Measurements from ENCODE around the gene TIMM50. TPM values are rescaled to one million over a fixed set of nuclear protein-coding genes. Genes with fewer than 3 reads are reported as not detected.

Gene TIMM50
- total RNA-seq, 2 donors from 2014 or later, result 30.4 to 50.8 TPM

DNA sequence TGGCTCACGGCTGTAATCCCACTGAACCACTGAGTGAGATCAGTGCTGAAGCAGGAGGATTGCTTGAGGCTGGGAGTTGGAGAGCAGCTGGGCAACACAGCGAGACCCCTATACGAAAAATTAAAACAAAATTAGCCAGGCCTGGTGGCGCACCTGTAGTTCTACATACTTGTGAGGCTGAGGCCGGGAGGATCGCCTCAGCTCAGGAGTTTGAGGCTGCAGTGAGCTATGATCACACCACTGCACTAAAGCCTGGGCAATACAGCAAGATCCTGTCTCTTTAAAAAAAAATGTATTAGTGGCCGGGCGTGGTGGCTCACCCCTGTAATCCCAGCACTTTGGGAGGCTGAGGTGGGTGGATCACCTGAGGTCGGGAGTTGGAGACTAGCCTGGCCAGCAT is 28.0 kb downstream of the TIMM50 start:
- H3K36me3 ChIP-seq (replicated peaks in 1 of 2; ENCODE audit: insufficient read depth in 1 of 2, low read depth in 2 of 2), result no peaks in the 10 kb centered on the region
- no peaks in the 10 kb centered on the region for H3K27me3 ChIP-seq
- no peak overlapping the region for H3K27ac ChIP-seq
- ATAC-seq (no peak), DNase-seq (no peak)
- H3K4me1 ChIP-seq, result no peaks in the 10 kb centered on the region
- TF ChIP-seq POLR2A (IDR thresholded peaks at IDR 0.05), result no peak
- no peak for TF ChIP-seq CTCF (IDR thresholded peaks at IDR 0.05)
- H3K9me3 ChIP-seq, result no peaks in the 10 kb centered on the region
- intact Hi-C loops (cut with DNase I), result loop anchor here (5.0 kb wide), 1 partner anchor 149 kb away; the partner anchor contains the start of gene LGALS16
- no peak overlapping the region for H3K4me3 ChIP-seq
- 69 to 77% methylated on average over 9 of the region's 9 CpGs for WGBS, 2 donors

DNA sequence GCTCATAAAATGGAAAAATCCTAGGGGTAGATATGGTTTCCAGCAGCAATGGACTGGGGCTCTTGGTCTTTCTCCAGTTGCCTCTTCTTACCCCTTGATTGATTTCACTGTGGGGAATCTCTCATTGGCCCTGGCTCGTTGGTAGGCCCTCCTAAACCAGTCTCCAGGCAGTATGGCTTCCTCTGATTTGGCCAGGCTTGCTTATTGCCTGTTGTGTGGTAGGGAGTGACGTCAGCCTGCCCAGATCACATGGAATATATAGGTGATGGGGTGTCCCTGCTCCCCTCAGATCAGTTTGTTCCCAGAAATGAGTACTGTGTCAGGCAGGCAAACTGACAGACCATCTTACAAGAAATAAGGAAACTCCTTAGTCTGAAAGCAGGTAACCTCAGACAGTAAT is 28.6 kb downstream of the TIMM50 start:
- H3K27me3 ChIP-seq, result peaks cover 0 to 4% of the 10 kb centered on the region in 2 donors
- TF ChIP-seq POLR2A (IDR thresholded peaks at IDR 0.05), result no peak
- TF ChIP-seq CTCF (IDR thresholded peaks at IDR 0.05), result no peak
- 36 to 44% methylated on average over 1 to 2 of the region's 2 CpGs for WGBS, 2 donors

GRCh38 chr19:39512988-39513387 is 32.4 kb downstream of the TIMM50 start:
- intact Hi-C loops (cut with DNase I), result no loop called here
- Histone ChIP-seq H3K4me1 (peaks cover 15% of the 10 kb centered on the region), H3K27ac (no peak overlapping the region), H3K36me3 (replicated peaks in 1 of 2; ENCODE audit: insufficient read depth in 1 of 2, low read depth in 2 of 2) (no peaks in the 10 kb centered on the region), H3K4me3 (no peak overlapping the region), H3K9me3 (no peaks in the 10 kb centered on the region), H3K27me3 (peaks cover 0 to 21% of the 10 kb centered on the region in 2 donors)
- ATAC-seq, result no peak
- no peak for DNase-seq
- 48 to 56% methylated on average over 2 of the region's 2 CpGs for WGBS, 2 donors
- TF ChIP-seq CTCF (IDR thresholded peaks at IDR 0.05), result no peak
- TF ChIP-seq POLR2A (IDR thresholded peaks at IDR 0.05), result no peak

More for the DNA sequence above, 28.6 kb downstream of the TIMM50 start:
- Histone ChIP-seq H3K36me3 (replicated peaks in 1 of 2; ENCODE audit: insufficient read depth in 1 of 2, low read depth in 2 of 2) (no peaks in the 10 kb centered on the region), H3K4me1 (no peaks in the 10 kb centered on the region), H3K4me3 (no peak overlapping the region), H3K27ac (no peak overlapping the region), H3K9me3 (no peaks in the 10 kb centered on the region)
- no peak for ATAC-seq
- intact Hi-C loops (cut with DNase I), result loop anchor here (5.0 kb wide), 1 partner anchor 148 kb away; the partner anchor contains the start of gene LGALS16
- DNase-seq, result no peak

- peaks cover 15% of the 10 kb centered on the region for H3K4me1 ChIP-seq
- no peaks in the 10 kb centered on the region for H3K36me3 ChIP-seq (replicated peaks in 1 of 2; ENCODE audit: insufficient read depth in 1 of 2, low read depth in 2 of 2)
- ATAC-seq, result peak; percentile 24
- WGBS, 2 donors, result 1 to 2% methylated on average over 19 to 56 of the region's 56 CpGs
- no peak for TF ChIP-seq POLR2A (IDR thresholded peaks at IDR 0.05)
- no peak for TF ChIP-seq CTCF (IDR thresholded peaks at IDR 0.05)
- intact Hi-C loops (cut with DNase I), result no loop called here
- H3K4me3 ChIP-seq, result no peak within 1 kb of the TSS
- peaks cover 0 to 21% of the 10 kb centered on the region in 2 donors for H3K27me3 ChIP-seq
- no peak within 1 kb of the TSS for H3K27ac ChIP-seq
- H3K9me3 ChIP-seq, result no peaks in the 10 kb centered on the region
- peak in 1 of 4 donors; percentile 15 for DNase-seq
Measured at GRCh38 chr19:39514840-39515550, 34.4 kb downstream of the TIMM50 start, which contains the start of gene SELENOV. Gene SELENOV (plus strand): TSS chr19:39515139. CDS start chr19:39515213, 74 bp downstream.

Data from body of pancreas (tissue), 4 donors.